ENCODE data around the gene NDST4.

NDST4 gene

DNA sequence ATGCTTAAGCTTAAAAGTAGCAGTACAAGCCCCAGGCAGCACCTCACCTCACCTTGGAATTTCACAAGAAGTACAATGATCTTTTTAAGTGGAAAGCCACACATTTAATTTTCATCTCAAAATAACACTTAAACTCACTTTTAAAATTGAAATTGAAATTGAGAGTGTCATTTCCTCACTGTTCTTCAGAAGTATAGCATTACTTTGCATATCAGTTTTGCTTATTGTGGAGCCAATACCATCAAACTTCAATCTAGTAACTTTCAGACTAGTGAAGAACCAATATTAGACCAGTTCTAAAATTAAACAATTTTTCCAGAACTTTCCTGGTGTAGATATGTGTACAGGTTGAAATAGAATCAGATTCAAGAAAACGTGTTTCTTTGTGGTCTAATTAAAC is 242.4 kb downstream of the NDST4 start:
- no peaks in the 10 kb centered on the region for H3K27me3 ChIP-seq (ENCODE audit: control insufficient read depth in 1 of 2, insufficient read depth in 2 of 2, low read length in 2 of 2)
- H3K9ac ChIP-seq (ENCODE audit: low read length in 2 of 2): no peak overlapping the region
- no peak overlapping the region for H3K27ac ChIP-seq (ENCODE audit: low read length)
- H3K36me3 ChIP-seq (ENCODE audit: control insufficient read depth in 2 of 2, insufficient read depth in 2 of 2, low read length in 2 of 2): no peaks in the 10 kb centered on the region
- H3K4me3 ChIP-seq (ENCODE audit: low read length in 2 of 2): no peak overlapping the region
- no peaks in the 10 kb centered on the region for H3K9me3 ChIP-seq (ENCODE audit: control insufficient read depth in 2 of 2, low read length in 2 of 2)
- no peaks in the 10 kb centered on the region for H3K4me1 ChIP-seq (ENCODE audit: control insufficient read depth, insufficient read depth, low read length)

DNA sequence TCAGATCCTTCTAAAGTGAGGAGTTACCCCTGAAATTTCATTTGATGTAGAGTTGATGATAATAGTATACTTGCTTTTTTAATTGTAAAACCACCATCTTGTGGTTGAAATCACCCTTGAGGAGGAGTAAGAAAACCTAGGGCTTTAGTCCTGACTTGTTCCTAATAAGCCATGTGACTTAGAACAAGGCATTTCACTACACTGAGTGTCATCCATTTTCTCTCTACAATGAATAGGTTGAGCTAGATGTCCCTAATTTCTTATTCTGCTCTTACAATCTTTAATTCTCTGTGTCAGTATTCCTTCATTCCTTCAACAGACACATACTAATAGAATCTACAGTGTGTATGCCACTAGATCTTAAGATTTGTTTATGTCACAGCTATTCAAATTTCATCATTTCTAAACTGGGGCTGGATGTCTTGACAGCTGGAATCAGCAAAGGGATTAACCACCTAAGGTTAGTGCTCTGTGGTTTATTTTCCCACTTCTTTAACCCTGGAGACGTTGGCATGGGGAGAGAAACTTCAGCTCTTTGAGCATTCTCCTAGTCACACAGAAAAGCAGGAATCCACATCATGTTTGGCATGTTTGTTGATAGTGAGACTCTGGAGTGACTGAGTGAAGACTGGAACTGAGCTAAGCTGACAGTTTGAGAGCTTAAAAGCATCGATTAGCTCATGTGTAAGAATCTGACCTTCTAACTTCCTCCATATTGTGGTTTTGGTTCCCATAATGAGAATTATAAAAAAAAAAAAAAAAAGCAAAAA is 246.3 kb downstream of the NDST4 start:
- H3K36me3 ChIP-seq (ENCODE audit: control insufficient read depth in 2 of 2, insufficient read depth in 2 of 2, low read length in 2 of 2): no peaks in the 10 kb centered on the region
- no peak overlapping the region for H3K27ac ChIP-seq (ENCODE audit: low read length)
- no peak overlapping the region for H3K9ac ChIP-seq (ENCODE audit: low read length in 2 of 2)
- no peaks in the 10 kb centered on the region for H3K4me1 ChIP-seq (ENCODE audit: control insufficient read depth, insufficient read depth, low read length)
- H3K9me3 ChIP-seq (ENCODE audit: control insufficient read depth in 2 of 2, low read length in 2 of 2): no peaks in the 10 kb centered on the region
- H3K27me3 ChIP-seq (ENCODE audit: control insufficient read depth in 1 of 2, insufficient read depth in 2 of 2, low read length in 2 of 2): no peaks in the 10 kb centered on the region
- H3K4me3 ChIP-seq (ENCODE audit: low read length in 2 of 2): no peak overlapping the region

DNA sequence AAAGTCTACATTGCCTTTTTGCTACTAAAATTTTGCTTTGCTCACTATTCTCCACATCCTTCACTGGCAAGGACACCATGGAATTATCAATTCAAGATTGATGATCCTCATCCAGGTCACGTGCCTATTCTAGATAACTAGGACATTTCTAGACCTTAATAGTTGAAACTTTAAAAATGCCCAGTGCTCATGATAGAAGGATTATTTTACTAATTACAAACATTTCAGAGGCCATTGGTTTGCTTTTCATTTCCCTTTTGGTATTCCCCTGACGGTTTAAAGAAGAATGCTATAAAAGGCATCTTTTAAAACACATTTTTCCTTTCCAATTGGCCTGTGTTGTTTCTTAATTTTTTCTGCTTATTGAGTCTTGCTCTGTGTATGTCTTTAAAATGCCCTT is 249.4 kb downstream of the NDST4 start:
- Histone ChIP-seq H3K27ac (ENCODE audit: low read length) (no peak overlapping the region), H3K9ac (ENCODE audit: low read length in 2 of 2) (no peak overlapping the region), H3K36me3 (ENCODE audit: control insufficient read depth in 2 of 2, insufficient read depth in 2 of 2, low read length in 2 of 2) (no peaks in the 10 kb centered on the region), H3K9me3 (ENCODE audit: control insufficient read depth in 2 of 2, low read length in 2 of 2) (no peaks in the 10 kb centered on the region), H3K27me3 (ENCODE audit: control insufficient read depth in 1 of 2, insufficient read depth in 2 of 2, low read length in 2 of 2) (no peaks in the 10 kb centered on the region), H3K4me1 (ENCODE audit: control insufficient read depth, insufficient read depth, low read length) (no peaks in the 10 kb centered on the region), H3K4me3 (ENCODE audit: low read length in 2 of 2) (no peak overlapping the region)

DNA sequence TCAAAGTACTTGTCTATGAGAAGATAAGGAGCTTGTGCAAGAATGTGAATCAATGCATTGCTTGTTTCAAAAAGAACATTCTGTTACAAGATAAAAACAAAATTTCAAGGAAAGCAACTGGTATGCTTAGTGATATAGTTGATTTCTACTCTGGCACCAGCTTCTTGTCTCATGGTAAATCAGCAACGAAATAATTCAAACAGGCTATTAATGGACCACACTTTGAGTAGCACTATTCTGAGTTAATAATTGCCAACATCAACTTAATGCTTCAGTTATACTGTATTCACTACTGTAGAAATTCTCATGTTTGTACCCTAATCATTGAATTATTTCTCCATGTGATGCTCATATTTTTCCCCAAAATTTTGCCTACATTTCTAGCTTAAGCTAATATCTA is 252.6 kb downstream of the NDST4 start:
- H3K4me3 ChIP-seq (ENCODE audit: low read length in 2 of 2): no peak overlapping the region
- H3K4me1 ChIP-seq (ENCODE audit: control insufficient read depth, insufficient read depth, low read length): no peaks in the 10 kb centered on the region
- H3K36me3 ChIP-seq (ENCODE audit: control insufficient read depth in 2 of 2, insufficient read depth in 2 of 2, low read length in 2 of 2): no peaks in the 10 kb centered on the region
- no peak overlapping the region for H3K9ac ChIP-seq (ENCODE audit: low read length in 2 of 2)
- no peaks in the 10 kb centered on the region for H3K9me3 ChIP-seq (ENCODE audit: control insufficient read depth in 2 of 2, low read length in 2 of 2)
- no peaks in the 10 kb centered on the region for H3K27me3 ChIP-seq (ENCODE audit: control insufficient read depth in 1 of 2, insufficient read depth in 2 of 2, low read length in 2 of 2)
- H3K27ac ChIP-seq (ENCODE audit: low read length): no peak overlapping the region

DNA sequence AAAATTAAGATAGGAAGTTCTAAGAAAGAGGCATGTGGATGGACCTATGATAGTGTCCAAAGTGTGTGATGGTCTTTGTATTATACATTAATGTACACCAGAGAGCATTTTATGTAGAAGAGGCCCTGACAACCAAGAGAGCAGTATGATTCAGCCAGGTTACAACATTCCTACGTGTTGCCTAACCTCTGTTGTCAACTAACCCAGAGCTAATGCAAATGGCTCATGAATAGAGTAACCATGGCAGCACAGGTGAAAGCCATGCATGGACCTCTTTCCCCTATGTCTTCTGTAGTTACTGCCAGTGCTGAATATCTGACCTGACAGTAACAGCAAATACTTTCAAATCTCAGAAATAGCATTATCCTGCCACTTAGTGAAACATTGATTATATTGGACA is 255.6 kb downstream of the NDST4 start:
- H3K9me3 ChIP-seq (ENCODE audit: control insufficient read depth in 2 of 2, low read length in 2 of 2): no peaks in the 10 kb centered on the region
- no peak overlapping the region for H3K27ac ChIP-seq (ENCODE audit: low read length)

DNA sequence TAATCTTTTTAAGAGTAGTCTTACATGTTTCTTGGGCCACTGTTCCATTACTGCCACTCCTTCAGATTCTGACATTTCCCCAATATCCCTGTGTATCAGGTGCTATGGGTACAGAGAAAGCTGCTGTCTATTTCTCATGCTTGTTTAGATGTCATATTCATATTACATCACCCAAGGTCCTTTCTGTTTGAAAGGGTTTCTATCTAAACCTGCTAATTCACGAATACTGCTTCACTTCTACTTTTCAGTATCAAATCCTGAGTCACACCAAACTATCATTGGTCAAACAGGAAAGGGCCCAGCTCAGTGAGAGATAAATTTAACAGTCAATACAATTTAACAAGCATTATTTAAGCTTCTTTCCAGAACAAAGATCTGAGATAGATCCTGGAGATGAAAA is 273.4 kb downstream of the NDST4 start:
- H3K36me3 ChIP-seq (ENCODE audit: control insufficient read depth in 2 of 2, insufficient read depth in 2 of 2, low read length in 2 of 2): no peaks in the 10 kb centered on the region
- no peak overlapping the region for H3K9ac ChIP-seq (ENCODE audit: low read length in 2 of 2)
- H3K27ac ChIP-seq (ENCODE audit: low read length): no peak overlapping the region
- H3K9me3 ChIP-seq (ENCODE audit: control insufficient read depth in 2 of 2, low read length in 2 of 2): no peaks in the 10 kb centered on the region
- H3K4me1 ChIP-seq (ENCODE audit: control insufficient read depth, insufficient read depth, low read length): no peaks in the 10 kb centered on the region
- H3K4me3 ChIP-seq (ENCODE audit: low read length in 2 of 2): no peak overlapping the region
- no peaks in the 10 kb centered on the region for H3K27me3 ChIP-seq (ENCODE audit: control insufficient read depth in 1 of 2, insufficient read depth in 2 of 2, low read length in 2 of 2)

More for the DNA sequence above, 255.6 kb downstream of the NDST4 start:
- Histone ChIP-seq H3K4me1 (ENCODE audit: control insufficient read depth, insufficient read depth, low read length) (no peaks in the 10 kb centered on the region), H3K27me3 (ENCODE audit: control insufficient read depth in 1 of 2, insufficient read depth in 2 of 2, low read length in 2 of 2) (no peaks in the 10 kb centered on the region), H3K4me3 (ENCODE audit: low read length in 2 of 2) (no peak overlapping the region), H3K9ac (ENCODE audit: low read length in 2 of 2) (no peak overlapping the region), H3K36me3 (ENCODE audit: control insufficient read depth in 2 of 2, insufficient read depth in 2 of 2, low read length in 2 of 2) (no peaks in the 10 kb centered on the region)

DNA sequence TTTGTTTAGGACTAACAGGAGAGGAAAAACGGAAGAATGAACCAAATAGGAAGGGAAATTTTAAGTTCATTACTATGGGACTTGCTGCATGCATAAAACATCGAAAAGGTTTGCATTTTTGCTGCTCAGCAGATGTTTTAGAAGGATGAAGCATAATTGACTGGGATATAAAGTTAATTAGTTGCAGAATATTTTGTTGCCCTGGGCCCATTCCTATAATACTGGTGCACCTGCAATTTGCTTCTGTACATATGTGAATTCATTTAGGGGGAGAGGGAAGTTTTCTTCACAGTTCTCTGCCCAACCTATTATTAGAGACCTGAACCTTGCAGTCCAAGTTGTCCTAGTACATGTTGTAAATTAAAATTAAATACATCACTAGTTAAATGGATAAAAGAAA is 282.8 kb downstream of the NDST4 start:
- H3K9ac ChIP-seq (ENCODE audit: low read length in 2 of 2): no peak overlapping the region
- H3K36me3 ChIP-seq (ENCODE audit: control insufficient read depth in 2 of 2, insufficient read depth in 2 of 2, low read length in 2 of 2): no peaks in the 10 kb centered on the region
- no peaks in the 10 kb centered on the region for H3K4me1 ChIP-seq (ENCODE audit: control insufficient read depth, insufficient read depth, low read length)
- H3K9me3 ChIP-seq (ENCODE audit: control insufficient read depth in 2 of 2, low read length in 2 of 2): no peaks in the 10 kb centered on the region
- H3K27me3 ChIP-seq (ENCODE audit: control insufficient read depth in 1 of 2, insufficient read depth in 2 of 2, low read length in 2 of 2): no peaks in the 10 kb centered on the region
- no peak overlapping the region for H3K27ac ChIP-seq (ENCODE audit: low read length)
- H3K4me3 ChIP-seq (ENCODE audit: low read length in 2 of 2): no peak overlapping the region

DNA sequence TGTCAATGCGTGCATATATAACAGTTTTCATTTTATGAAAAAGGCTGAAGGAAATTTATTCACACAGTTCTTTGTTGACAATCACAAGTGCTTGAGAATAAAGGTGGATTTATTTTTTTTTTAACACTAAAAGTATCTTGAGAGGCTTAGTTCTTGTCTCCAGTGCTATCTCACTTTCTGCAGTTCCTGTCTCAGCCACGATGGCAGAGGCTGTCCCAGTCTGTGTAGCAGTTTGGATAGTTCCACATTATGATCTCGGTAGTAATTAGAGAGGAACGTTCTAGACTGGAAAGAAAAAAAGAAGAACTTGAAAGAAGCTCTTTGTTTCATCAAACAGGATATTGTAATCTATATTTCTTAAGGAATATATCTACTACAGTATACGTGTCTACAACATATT is 285.8 kb downstream of the NDST4 start:
- no peaks in the 10 kb centered on the region for H3K36me3 ChIP-seq (ENCODE audit: control insufficient read depth in 2 of 2, insufficient read depth in 2 of 2, low read length in 2 of 2)
- no peaks in the 10 kb centered on the region for H3K27me3 ChIP-seq (ENCODE audit: control insufficient read depth in 1 of 2, insufficient read depth in 2 of 2, low read length in 2 of 2)
- H3K4me1 ChIP-seq (ENCODE audit: control insufficient read depth, insufficient read depth, low read length): no peaks in the 10 kb centered on the region
- H3K9me3 ChIP-seq (ENCODE audit: control insufficient read depth in 2 of 2, low read length in 2 of 2): no peaks in the 10 kb centered on the region
- H3K4me3 ChIP-seq (ENCODE audit: low read length in 2 of 2): no peak overlapping the region
- no peak overlapping the region for H3K9ac ChIP-seq (ENCODE audit: low read length in 2 of 2)
- no peak overlapping the region for H3K27ac ChIP-seq (ENCODE audit: low read length)

DNA sequence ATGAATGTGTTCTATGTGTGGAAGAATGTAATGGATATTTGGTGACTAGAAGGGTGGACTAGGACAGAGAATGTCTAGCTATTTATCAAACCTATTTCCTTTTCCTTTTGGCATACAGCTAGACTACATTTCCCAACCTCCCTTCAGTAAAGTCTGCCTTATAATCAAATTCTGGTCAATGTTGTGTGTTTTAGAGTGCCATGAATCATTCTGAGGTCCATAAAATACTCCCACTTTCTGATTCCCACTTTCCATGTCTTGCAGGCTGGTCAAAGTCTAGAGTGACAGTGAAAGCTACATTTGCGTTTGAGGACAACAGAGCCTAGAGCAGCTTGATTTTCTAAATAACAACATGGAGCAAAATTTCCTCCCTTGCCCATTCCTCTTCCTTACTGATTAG is 297.7 kb downstream of the NDST4 start:
- Histone ChIP-seq H3K9me3 (ENCODE audit: control insufficient read depth in 2 of 2, low read length in 2 of 2) (no peaks in the 10 kb centered on the region), H3K9ac (ENCODE audit: low read length in 2 of 2) (no peak overlapping the region), H3K27me3 (ENCODE audit: control insufficient read depth in 1 of 2, insufficient read depth in 2 of 2, low read length in 2 of 2) (no peaks in the 10 kb centered on the region), H3K36me3 (ENCODE audit: control insufficient read depth in 2 of 2, insufficient read depth in 2 of 2, low read length in 2 of 2) (no peaks in the 10 kb centered on the region), H3K4me3 (ENCODE audit: low read length in 2 of 2) (no peak overlapping the region), H3K4me1 (ENCODE audit: control insufficient read depth, insufficient read depth, low read length) (no peaks in the 10 kb centered on the region), H3K27ac (ENCODE audit: low read length) (no peak overlapping the region)

DNA sequence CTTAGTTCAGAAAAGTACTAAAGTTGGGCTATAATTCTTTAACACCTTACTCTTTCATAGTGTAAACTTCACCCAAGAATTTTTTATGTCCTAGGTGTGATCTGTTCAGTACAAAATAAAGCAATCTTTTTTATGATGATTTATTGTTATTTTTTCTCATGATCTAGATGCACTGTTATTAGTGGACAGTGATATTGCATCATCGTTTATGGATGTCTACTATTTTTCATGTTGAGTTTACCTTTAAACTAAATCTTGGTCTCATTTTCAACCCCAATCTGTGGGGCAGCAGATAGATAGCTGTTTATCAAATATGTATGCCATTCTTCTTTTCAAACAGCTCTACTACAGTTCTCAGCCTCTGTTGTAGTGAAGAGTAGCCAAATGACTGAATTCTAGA is 299.5 kb downstream of the NDST4 start:
- Histone ChIP-seq H3K9ac (ENCODE audit: low read length in 2 of 2) (no peak overlapping the region), H3K4me1 (ENCODE audit: control insufficient read depth, insufficient read depth, low read length) (no peaks in the 10 kb centered on the region), H3K9me3 (ENCODE audit: control insufficient read depth in 2 of 2, low read length in 2 of 2) (no peaks in the 10 kb centered on the region), H3K27me3 (ENCODE audit: control insufficient read depth in 1 of 2, insufficient read depth in 2 of 2, low read length in 2 of 2) (no peaks in the 10 kb centered on the region), H3K36me3 (ENCODE audit: control insufficient read depth in 2 of 2, insufficient read depth in 2 of 2, low read length in 2 of 2) (no peaks in the 10 kb centered on the region), H3K27ac (ENCODE audit: low read length) (no peak overlapping the region), H3K4me3 (ENCODE audit: low read length in 2 of 2) (no peak overlapping the region)

DNA sequence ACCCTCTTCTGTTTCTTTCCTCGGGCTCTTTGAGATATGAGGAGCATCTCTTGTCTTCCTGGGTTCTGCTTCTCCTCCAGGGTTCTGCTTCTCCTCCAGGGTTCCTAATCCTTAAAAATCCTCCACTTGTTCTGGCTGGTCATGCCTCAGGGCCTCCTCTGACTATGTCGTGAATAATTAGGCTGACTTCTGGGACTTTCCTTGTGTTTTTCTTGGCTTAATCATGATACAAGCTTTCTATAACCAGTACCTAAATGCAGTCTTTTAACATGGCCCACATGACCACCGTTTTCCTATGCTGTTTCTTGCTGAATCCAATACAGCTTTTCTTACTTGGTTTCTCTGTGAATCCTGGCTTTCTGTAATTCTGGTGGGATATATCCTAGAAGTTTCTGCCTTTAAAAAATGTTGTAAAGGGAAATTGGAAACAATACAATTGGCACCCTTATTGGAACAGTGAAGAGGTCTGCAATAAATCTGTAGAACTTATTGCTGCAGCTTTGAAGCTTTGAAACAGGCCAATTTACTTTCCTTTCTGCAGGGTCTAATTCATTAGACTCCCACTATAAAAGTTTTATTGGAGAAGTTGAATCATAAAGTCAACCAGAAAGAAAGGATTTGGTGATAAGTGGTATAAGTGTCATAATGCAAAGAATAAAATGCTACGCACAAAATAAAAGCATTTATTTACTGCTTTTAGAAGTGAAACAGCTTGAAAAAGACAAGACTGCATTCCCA is 301.7 kb downstream of the NDST4 start:
- Histone ChIP-seq H3K4me3 (ENCODE audit: low read length in 2 of 2) (no peak overlapping the region), H3K9me3 (ENCODE audit: control insufficient read depth in 2 of 2, low read length in 2 of 2) (no peaks in the 10 kb centered on the region), H3K4me1 (ENCODE audit: control insufficient read depth, insufficient read depth, low read length) (no peaks in the 10 kb centered on the region), H3K27ac (ENCODE audit: low read length) (no peak overlapping the region), H3K36me3 (ENCODE audit: control insufficient read depth in 2 of 2, insufficient read depth in 2 of 2, low read length in 2 of 2) (no peaks in the 10 kb centered on the region), H3K9ac (ENCODE audit: low read length in 2 of 2) (no peak overlapping the region), H3K27me3 (ENCODE audit: control insufficient read depth in 1 of 2, insufficient read depth in 2 of 2, low read length in 2 of 2) (no peaks in the 10 kb centered on the region)
